CD4-positive, alpha-beta T cell (primary cell): ENCODE results near the gene FEM1C. TPM values are rescaled to one million over a fixed set of nuclear protein-coding genes. Genes with fewer than 3 reads are reported as not detected.

Experiments used
- ATAC-seq: fragments of 200-7000 bp; cut with Tn5 transposase; one replicate; pipeline ENCODE4 v1.10.0; 2022; ENCODE audit warnings: mild to moderate bottlenecking; ENCODE audit not compliant: poor library complexity
- CTCF ChIA-PET: fragments of 350-600 bp; sonication (Branson Sonifier 250); formaldehyde crosslinking; loops from one replicate; lab custom pipeline; 2021; ENCODE audit warnings: antibody characterized with exemption, inconsistent platforms; lab: Charles Lee
- POLR2A ChIA-PET: fragments of 350-600 bp; sonication (Branson Sonifier 250); formaldehyde crosslinking; loops from one replicate; lab custom pipeline; 2021; ENCODE audit warnings: antibody characterized with exemption, inconsistent platforms; lab: Charles Lee
- DNase-seq, 14 experiments: peaks; one replicate each; pipeline ENCODE4 v3.0.0-alpha.2; 2013 to 2020; ENCODE audit warnings: mixed read lengths in 2 of 14
- H3K27ac ChIP-seq, 2 donors: one replicate each; pipeline versions ENCODE4 v1.5.1 to v1.7.0; 2013; ENCODE audit warnings: low read length in 2 of 2, low read depth in 1 of 2, mild to moderate bottlenecking in 1 of 2
- H3K27me3 ChIP-seq, 2 experiments: 1 replicate in 1 of 2; 2 replicates in 1 of 2; pipeline versions ENCODE4 v1.6.1 to v1.7.0; 2013; ENCODE audit warnings: low read length in 2 of 2, control low read depth in 1 of 2, mild to moderate bottlenecking in 1 of 2, moderate library complexity in 1 of 2; ENCODE audit not compliant: insufficient read depth in 2 of 2, control insufficient read depth in 1 of 2
- H3K36me3 ChIP-seq: one replicate; pipeline ENCODE4 v1.6.1; 2013; ENCODE audit warnings: low read length, control low read depth; ENCODE audit not compliant: insufficient read depth
- H3K4me1 ChIP-seq: one replicate; pipeline ENCODE4 v1.6.1; 2013; ENCODE audit warnings: low read length, control low read depth; ENCODE audit not compliant: insufficient read depth
- H3K4me3 ChIP-seq: one replicate; pipeline ENCODE4 v1.5.1; 2013; ENCODE audit warnings: mild to moderate bottlenecking, low read length, moderate library complexity
- H3K9me3 ChIP-seq, 2 experiments: 1 replicate in 1 of 2; 2 replicates in 1 of 2; pipeline versions ENCODE4 v1.6.1 to v1.7.0; 2013; ENCODE audit warnings: low read length in 2 of 2, mild to moderate bottlenecking in 2 of 2, control low read depth in 1 of 2, moderate library complexity in 1 of 2; ENCODE audit not compliant: control insufficient read depth in 1 of 2, insufficient read depth in 1 of 2
- H3K27ac Mint-ChIP-seq: one replicate; pipeline ENCODE4 v1.8.0; 2020; ENCODE audit warnings: mixed read lengths
- H3K27me3 Mint-ChIP-seq: one replicate; pipeline ENCODE4 v1.8.0; 2021; ENCODE audit warnings: mixed read lengths
- H3K36me3 Mint-ChIP-seq: one replicate; pipeline ENCODE4 v1.8.0; 2021; ENCODE audit warnings: low read depth, mixed read lengths
- H3K4me1 Mint-ChIP-seq: one replicate; pipeline ENCODE4 v1.8.0; 2021; ENCODE audit warnings: low read depth, mixed read lengths
- H3K4me3 Mint-ChIP-seq: one replicate; pipeline ENCODE4 v1.8.0; 2020; ENCODE audit warnings: mild to moderate bottlenecking, mixed read lengths
- H3K9me3 Mint-ChIP-seq: one replicate; pipeline ENCODE4 v1.8.0; 2020; ENCODE audit warnings: mixed read lengths
- CTCF ChIP-seq: fragments of 200-600 bp; IDR thresholded peaks from one replicate; pipeline ENCODE4 v1.8.0; 2022; ENCODE audit warnings: antibody characterized with exemption, mild to moderate bottlenecking
- intact Hi-C, 2 experiments: fragments of 100-400 bp; cut with DNase I in 1 of 2; cut with micrococcal nuclease in 1 of 2; formaldehyde crosslinking; loops; one replicate each; pipeline versions ENCODE4 v1.15.1 to v1.9.0; 2023 to 2025; cut with DNase I, micrococcal nuclease
- total RNA-seq, 174 experiments: library from RNA in 2 of 174; stranded (reverse) in 2 of 174; gene quantifications; one replicate each; pipeline ENCODE4 v1.2.3 and lab custom pipeline; 2021 to 2026

The FEM1C gene
- total RNA-seq, 2 experiments from 2014 or later, result 43.3 to 44.2 TPM

DNA sequence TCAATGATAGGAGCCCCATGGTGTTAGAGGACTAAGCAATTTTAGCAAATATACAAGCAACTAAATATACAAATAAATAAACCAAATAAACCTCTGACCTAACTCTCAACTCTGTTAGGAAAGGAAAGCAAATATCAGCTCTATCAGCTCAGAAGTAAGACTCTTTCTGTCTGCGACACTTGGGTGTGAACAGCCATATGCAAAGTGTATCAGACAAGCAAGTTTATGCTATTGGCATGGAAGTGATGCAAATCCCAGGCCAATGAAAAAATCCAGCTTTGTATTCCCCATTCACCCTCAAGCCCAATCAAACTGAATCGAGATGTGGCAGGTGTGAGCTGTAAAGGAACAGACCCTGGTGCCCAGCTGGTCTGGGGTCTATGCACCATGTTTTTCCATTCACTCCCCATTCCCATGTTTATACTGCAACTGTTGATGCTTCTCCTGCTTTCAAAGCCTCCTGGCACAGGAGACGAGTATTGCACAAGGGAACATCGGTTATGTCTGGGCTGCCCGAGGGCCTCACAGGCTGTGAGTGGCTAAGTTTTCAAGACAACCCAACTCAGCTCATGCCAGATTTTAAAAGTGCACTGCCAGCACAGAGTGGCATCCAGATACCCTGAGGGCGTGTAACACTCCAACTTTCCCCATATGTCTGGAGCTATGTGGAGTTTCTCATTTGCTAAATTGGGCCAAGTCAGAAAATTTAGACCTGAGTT lies 73.1 kb downstream of the FEM1C start:
- no peaks in the 10 kb centered on the region for H3K36me3 ChIP-seq
- H3K4me1 Mint-ChIP-seq, result no peaks in the 10 kb centered on the region
- ChIA-PET POLR2A (no interaction called here), CTCF (no interaction called here)
- peaks cover 4% of the 10 kb centered on the region for H3K27me3 Mint-ChIP-seq
- no peaks in the 10 kb centered on the region for H3K27me3 ChIP-seq
- no peaks in the 10 kb centered on the region for H3K36me3 Mint-ChIP-seq
- H3K27ac Mint-ChIP-seq, result no peak overlapping the region
- no peaks in the 10 kb centered on the region for H3K9me3 Mint-ChIP-seq
- ATAC-seq (no peak), DNase-seq (no peak)
- no peak overlapping the region for H3K27ac ChIP-seq
- no peak overlapping the region for H3K4me3 ChIP-seq
- no peak overlapping the region for H3K4me3 Mint-ChIP-seq
- no peaks in the 10 kb centered on the region for H3K4me1 ChIP-seq
- H3K9me3 ChIP-seq, result no peaks in the 10 kb centered on the region
- TF ChIP-seq CTCF, result no peak
- intact Hi-C loops, result no loop called here

- no peak for ATAC-seq
- H3K4me3 ChIP-seq, result no peak overlapping the region
- CTCF ChIA-PET, result interaction anchor here (0.6 kb wide), 1 partner anchor 44 kb away, joined by 3 read pairs; no protein-coding TSS in a partner anchor
Measured at GRCh38 chr5:115470921-115471320, 73.7 kb downstream of the FEM1C start.

More at GRCh38 chr5:115470921-115471320, 73.7 kb downstream of the FEM1C start:
- no peak for TF ChIP-seq CTCF
- Mint-ChIP-seq H3K9me3 (no peaks in the 10 kb centered on the region), H3K4me1 (no peaks in the 10 kb centered on the region), H3K27me3 (no peaks in the 10 kb centered on the region), H3K36me3 (no peaks in the 10 kb centered on the region), H3K27ac (no peak overlapping the region), H3K4me3 (no peak overlapping the region)
- Histone ChIP-seq H3K4me1 (no peaks in the 10 kb centered on the region), H3K27me3 (no peaks in the 10 kb centered on the region), H3K27ac (no peak overlapping the region), H3K36me3 (no peaks in the 10 kb centered on the region), H3K9me3 (no peaks in the 10 kb centered on the region)
- intact Hi-C loops, result no loop called here
- POLR2A ChIA-PET, result no interaction called here
- no peak for DNase-seq

Other genes starting within 250 kb of the FEM1C start
- 1 to 10 TPM; 3.1 to 3.9 TPM for gene CCDC112, start 248.1 kb downstream of the FEM1C start, total RNA-seq
- gene TICAM2, start 57.7 kb upstream of the FEM1C start, total RNA-seq, result under 1 TPM; 0.30 to 0.50 TPM
- 10 to 100 TPM; 50.4 to 56.7 TPM for gene TMED7, start 81.3 kb upstream of the FEM1C start, total RNA-seq